Urinary bladder (tissue), 4 donors: ENCODE data around the gene EXOC1. TPM values are rescaled to one million over a fixed set of nuclear protein-coding genes. Genes with fewer than 3 reads are reported as not detected.
A peak's percentile ranks its signal among the peaks of the same experiment; 100 is the strongest.

Source experiments
- DNase-seq: peaks from one replicate; pipeline ENCODE4 v3.0.0-alpha.2; 2015; ENCODE audit errors: extremely low spot score
- H3K27ac ChIP-seq: one replicate; pipeline ENCODE4 v1.5.1; 2013; ENCODE audit warnings: low read depth, mild to moderate bottlenecking, moderate library complexity
- H3K36me3 ChIP-seq: one replicate; pipeline ENCODE4 v1.6.1; 2013; ENCODE audit warnings: mild to moderate bottlenecking, moderate library complexity; ENCODE audit not compliant: insufficient read depth
- H3K4me1 ChIP-seq: one replicate; pipeline ENCODE4 v1.6.1; 2013; ENCODE audit warnings: mild to moderate bottlenecking, moderate library complexity; ENCODE audit not compliant: insufficient read depth
- H3K4me3 ChIP-seq: one replicate; pipeline ENCODE4 v1.5.1; 2013; ENCODE audit warnings: low read depth, low read length
- WGBS: extraction: QIAGEN DNeasy Blood & Tissue Kit; methylation state at CpG from one replicate; pipeline ENCODE4 v1.1.7; 2013; 5-methylcytosine and 5-hydroxymethylcytosine counted together
- polyA plus RNA-seq: library from polyadenylated mRNA; stranded (reverse); fragments of 200-250 nt; gene quantifications from one replicate; pipeline ENCODE4 v1.2.3, GENCODE V29; 2013
- total RNA-seq: library from RNA; depleted of rRNA; stranded (reverse); fragments of >200 nt; gene quantifications from one replicate; pipeline ENCODE4 v1.2.3, GENCODE V29; 2014
- donor health status: healthy with polysubstance abuse.
- donor health status: healthy.

Gene EXOC1, protein sequence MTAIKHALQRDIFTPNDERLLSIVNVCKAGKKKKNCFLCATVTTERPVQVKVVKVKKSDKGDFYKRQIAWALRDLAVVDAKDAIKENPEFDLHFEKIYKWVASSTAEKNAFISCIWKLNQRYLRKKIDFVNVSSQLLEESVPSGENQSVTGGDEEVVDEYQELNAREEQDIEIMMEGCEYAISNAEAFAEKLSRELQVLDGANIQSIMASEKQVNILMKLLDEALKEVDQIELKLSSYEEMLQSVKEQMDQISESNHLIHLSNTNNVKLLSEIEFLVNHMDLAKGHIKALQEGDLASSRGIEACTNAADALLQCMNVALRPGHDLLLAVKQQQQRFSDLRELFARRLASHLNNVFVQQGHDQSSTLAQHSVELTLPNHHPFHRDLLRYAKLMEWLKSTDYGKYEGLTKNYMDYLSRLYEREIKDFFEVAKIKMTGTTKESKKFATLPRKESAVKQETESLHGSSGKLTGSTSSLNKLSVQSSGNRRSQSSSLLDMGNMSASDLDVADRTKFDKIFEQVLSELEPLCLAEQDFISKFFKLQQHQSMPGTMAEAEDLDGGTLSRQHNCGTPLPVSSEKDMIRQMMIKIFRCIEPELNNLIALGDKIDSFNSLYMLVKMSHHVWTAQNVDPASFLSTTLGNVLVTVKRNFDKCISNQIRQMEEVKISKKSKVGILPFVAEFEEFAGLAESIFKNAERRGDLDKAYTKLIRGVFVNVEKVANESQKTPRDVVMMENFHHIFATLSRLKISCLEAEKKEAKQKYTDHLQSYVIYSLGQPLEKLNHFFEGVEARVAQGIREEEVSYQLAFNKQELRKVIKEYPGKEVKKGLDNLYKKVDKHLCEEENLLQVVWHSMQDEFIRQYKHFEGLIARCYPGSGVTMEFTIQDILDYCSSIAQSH
- 70.6 TPM for total RNA-seq
- 16.2 TPM for polyA plus RNA-seq

DNA sequence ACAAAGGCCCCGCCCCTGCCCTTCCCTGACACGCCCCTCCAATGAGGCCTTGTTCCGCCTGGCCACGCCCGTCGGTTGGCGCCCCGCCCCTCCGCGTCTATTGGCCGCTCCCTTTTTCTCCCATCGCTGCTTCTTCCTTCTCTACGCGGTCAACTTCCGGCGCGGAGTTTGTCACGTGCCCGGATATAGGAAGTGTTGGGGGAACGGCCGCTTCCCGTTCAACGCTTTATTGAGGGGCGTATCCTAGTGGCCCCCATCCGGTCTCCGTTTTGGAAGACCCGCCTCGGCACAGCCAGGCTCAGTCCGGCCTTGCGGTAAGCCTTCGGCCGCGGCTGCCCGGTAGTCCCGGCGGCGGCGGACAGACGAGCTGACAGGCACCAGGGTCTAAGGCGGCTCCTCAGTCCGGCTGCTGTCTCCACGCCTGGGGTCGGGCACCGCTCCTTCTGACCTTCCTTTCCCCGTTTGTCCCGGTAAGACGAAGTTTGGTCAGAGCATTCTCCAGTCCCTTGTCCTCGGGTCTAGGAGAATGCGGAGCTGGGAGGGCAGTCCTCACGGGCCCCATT, at the start of gene EXOC1:
Gene EXOC1 (plus strand): TSS at position 165 of the 563 bp plus-strand sequence. CDS start 4,676 bp downstream, outside the sequence.
- Histone ChIP-seq H3K4me1 (no peaks in the 10 kb centered on the region), H3K27ac (peak within 1 kb of the TSS; percentile 77), H3K4me3 (peak within 1 kb of the TSS; percentile 88), H3K36me3 (no peaks in the 10 kb centered on the region)
- WGBS = under 1% methylated on average over 50 of the region's 50 CpGs
- DNase-seq = peak; percentile 92

DNA sequence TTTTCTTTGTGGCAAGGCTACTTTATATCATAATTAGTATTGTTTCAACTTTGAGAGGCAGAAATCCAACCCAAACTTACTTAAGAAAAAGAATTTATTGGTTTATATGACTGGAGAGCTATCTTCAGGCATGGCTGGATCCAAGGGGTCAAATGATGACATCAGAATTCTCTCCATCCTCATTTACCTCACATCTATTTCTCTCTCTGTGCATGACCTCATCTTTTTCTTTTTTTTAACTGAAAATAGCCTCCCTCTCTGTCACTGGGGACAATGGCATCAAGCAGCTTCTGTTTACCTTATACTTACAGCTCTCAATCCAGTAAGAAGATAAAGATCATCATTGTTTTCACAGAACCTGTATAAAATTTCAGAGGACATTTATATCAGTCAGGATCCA, 45.9 kb upstream of the EXOC1 start:
- DNase-seq = no peak
- Histone ChIP-seq H3K4me3 (no peak overlapping the region), H3K36me3 (no peaks in the 10 kb centered on the region), H3K27ac (no peak overlapping the region), H3K4me1 (no peaks in the 10 kb centered on the region)

DNA sequence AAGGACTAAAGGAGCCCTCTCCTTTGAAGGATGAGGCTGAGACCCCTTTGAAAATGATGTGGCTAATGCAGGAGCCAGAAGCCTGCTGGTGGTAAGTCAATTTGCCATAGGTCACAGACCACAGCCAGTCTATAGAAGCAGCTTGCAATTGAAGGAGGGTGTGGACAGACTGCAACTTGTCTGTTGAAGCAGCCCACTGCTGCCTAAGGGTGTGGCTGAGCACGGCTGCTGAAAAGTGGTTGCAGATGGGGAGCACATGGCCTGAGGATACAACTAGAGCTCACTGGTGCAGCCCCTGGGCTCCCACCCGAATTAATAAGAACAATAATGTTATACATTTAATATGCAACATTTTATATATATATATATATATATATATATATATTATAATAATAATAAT, 45.3 kb upstream of the EXOC1 start:
- H3K4me3 ChIP-seq = no peak overlapping the region
- no peaks in the 10 kb centered on the region for H3K36me3 ChIP-seq
- no peaks in the 10 kb centered on the region for H3K4me1 ChIP-seq
- WGBS = 35% methylated on average over 2 of the region's 2 CpGs
- DNase-seq = no peak
- no peak overlapping the region for H3K27ac ChIP-seq

DNA sequence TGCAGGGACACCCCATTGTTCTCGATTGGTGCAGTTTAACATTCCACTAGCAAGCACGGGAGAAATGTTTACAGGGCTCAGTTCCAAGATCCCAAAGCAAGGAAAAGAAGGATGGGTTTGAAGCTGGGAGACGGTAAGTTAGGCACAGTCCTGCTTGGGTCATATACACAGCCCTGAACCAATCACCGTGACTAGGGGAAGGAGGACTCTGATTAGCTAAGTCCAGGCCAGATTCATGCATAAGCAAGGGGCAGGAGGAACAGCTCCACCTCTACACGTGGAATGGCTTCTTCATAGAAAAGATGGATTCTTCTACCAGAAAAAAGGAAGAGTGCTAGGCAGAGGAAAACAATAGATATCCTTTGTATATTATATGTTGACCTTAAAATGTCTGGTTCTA, 44.8 kb upstream of the EXOC1 start:
- H3K36me3 ChIP-seq = no peaks in the 10 kb centered on the region
- DNase-seq = no peak
- WGBS = 35% methylated on average over 5 of the region's 5 CpGs
- H3K27ac ChIP-seq = no peak overlapping the region
- H3K4me1 ChIP-seq = no peaks in the 10 kb centered on the region
- no peak overlapping the region for H3K4me3 ChIP-seq

DNA sequence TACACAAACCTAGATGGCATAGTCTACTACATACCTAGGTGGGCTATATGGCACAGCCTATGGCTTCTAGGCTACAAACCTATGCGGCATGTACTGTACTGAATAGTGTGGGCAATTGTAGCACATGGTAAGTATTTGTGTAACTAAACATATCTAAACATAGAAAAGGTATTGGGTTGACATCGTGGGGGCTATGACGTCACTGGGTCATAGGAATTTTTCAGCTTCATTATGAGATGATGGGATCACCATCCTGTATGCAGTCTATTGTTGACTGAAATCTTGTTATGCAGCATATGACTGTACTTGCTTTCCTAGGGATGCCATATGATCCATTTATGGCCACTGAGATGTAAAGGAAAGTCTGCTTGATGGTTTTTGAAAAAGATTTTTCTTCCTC, 35.8 kb upstream of the EXOC1 start:
- no peaks in the 10 kb centered on the region for H3K36me3 ChIP-seq
- no peak overlapping the region for H3K27ac ChIP-seq
- DNase-seq = no peak
- WGBS = 91% methylated on average over 3 of the region's 3 CpGs
- H3K4me1 ChIP-seq = no peaks in the 10 kb centered on the region
- H3K4me3 ChIP-seq = no peak overlapping the region

- H3K4me3 ChIP-seq = no peak within 1 kb of the TSS
- H3K36me3 ChIP-seq = no peaks in the 10 kb centered on the region
- DNase-seq = no peak
- no peak within 1 kb of the TSS for H3K27ac ChIP-seq
- no peaks in the 10 kb centered on the region for H3K4me1 ChIP-seq
- WGBS = 4% methylated on average over 13 of the region's 13 CpGs
These were observed 33.8 kb upstream of the EXOC1 start, which contains the start of gene EXOC1L for GRCh38 chr4:55819634-55820033. EXOC1L (plus strand) TSS chr4:55819790; CDS start chr4:55820027, 237 bp downstream.

GRCh38 chr4:55820279-55820678, 33.2 kb upstream of the EXOC1 start:
- 33% methylated on average over 2 of the region's 2 CpGs for WGBS
- no peak overlapping the region for H3K27ac ChIP-seq
- DNase-seq = no peak
- no peaks in the 10 kb centered on the region for H3K36me3 ChIP-seq
- no peak overlapping the region for H3K4me3 ChIP-seq
- H3K4me1 ChIP-seq = no peaks in the 10 kb centered on the region

- no peak for DNase-seq
- H3K4me3 ChIP-seq = no peak overlapping the region
- no peaks in the 10 kb centered on the region for H3K36me3 ChIP-seq
- 85% methylated on average over 3 of the region's 3 CpGs for WGBS
- no peak overlapping the region for H3K27ac ChIP-seq
- H3K4me1 ChIP-seq = no peaks in the 10 kb centered on the region
These were observed 31.1 kb upstream of the EXOC1 start for GRCh38 chr4:55822329-55822728.

- DNase-seq = no peak
- H3K4me1 ChIP-seq = no peaks in the 10 kb centered on the region
- no peaks in the 10 kb centered on the region for H3K36me3 ChIP-seq
- H3K4me3 ChIP-seq = no peak overlapping the region
- 26% methylated on average over 2 of the region's 2 CpGs for WGBS
- H3K27ac ChIP-seq = no peak overlapping the region
These were observed 28.6 kb upstream of the EXOC1 start for GRCh38 chr4:55824865-55825264.

GRCh38 chr4:55826986-55827385, 26.5 kb upstream of the EXOC1 start:
- no peak overlapping the region for H3K27ac ChIP-seq
- no peak overlapping the region for H3K4me3 ChIP-seq
- H3K4me1 ChIP-seq = no peaks in the 10 kb centered on the region
- DNase-seq = no peak
- no peaks in the 10 kb centered on the region for H3K36me3 ChIP-seq

- H3K4me1 ChIP-seq = no peaks in the 10 kb centered on the region
- no peak overlapping the region for H3K4me3 ChIP-seq
- H3K27ac ChIP-seq = no peak overlapping the region
- no peaks in the 10 kb centered on the region for H3K36me3 ChIP-seq
- WGBS = 63% methylated on average over 2 of the region's 2 CpGs
- DNase-seq = no peak
These were observed 25.9 kb upstream of the EXOC1 start for GRCh38 chr4:55827582-55827981.

DNA sequence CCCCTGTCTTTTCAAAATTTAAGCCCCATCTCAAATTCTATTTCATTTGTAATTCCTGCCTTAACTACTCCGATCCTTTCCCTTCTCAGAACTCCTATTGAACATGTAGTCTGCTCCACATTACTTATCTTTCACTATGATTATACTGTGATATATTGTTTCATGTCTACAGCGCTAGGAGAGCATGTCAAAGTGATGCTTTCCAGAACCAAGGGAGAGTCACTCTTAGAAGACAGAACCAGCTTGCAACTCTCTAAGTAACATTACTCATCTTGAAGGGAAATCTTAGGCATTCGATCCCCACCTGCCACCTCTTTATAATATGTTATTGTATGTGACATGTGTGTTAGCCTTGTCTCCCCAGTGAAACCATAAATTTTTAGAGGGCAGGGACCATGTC, 23.4 kb upstream of the EXOC1 start:
- 54% methylated on average over 3 of the region's 3 CpGs for WGBS
- H3K27ac ChIP-seq = no peak overlapping the region
- no peak overlapping the region for H3K4me3 ChIP-seq
- DNase-seq = no peak
- no peaks in the 10 kb centered on the region for H3K36me3 ChIP-seq
- H3K4me1 ChIP-seq = no peaks in the 10 kb centered on the region

GRCh38 chr4:55830716-55831115, 22.7 kb upstream of the EXOC1 start:
- no peak overlapping the region for H3K27ac ChIP-seq
- no peaks in the 10 kb centered on the region for H3K36me3 ChIP-seq
- WGBS = 45% methylated on average over 4 of the region's 4 CpGs
- H3K4me3 ChIP-seq = no peak overlapping the region
- no peak for DNase-seq
- H3K4me1 ChIP-seq = no peaks in the 10 kb centered on the region
